Measurements from ENCODE around the gene ESRRB.
"Not testable (repeated sequence)": the region's sequence is repeated elsewhere in the genome, so short reads cannot be mapped to it uniquely, and the experiment has no call there.

Gene ESRRB

DNA sequence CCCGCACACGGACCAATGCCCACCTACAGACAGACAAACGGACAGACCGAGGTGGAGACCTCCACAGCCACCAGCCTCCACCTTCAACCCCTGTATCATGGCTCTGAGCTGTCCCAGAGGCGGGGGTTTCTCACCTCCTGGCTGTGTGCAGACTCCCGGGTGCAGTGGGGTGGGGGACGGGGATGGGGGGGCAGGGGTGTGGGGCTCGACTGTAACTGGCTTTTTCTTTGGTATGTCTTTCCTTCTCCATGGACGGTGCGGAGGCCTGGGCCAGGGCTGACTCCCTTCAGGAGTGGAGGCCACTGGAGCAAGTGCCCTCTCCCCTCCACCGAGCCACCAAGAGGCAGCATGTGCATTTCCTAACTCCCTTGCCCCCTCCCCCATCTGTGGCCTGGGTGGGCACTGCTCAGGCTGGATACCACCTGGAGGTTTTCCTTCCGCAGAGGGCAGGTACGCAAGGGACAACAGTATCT, 122.6 kb downstream of the ESRRB start:
- DNase-seq, result no peak

DNA sequence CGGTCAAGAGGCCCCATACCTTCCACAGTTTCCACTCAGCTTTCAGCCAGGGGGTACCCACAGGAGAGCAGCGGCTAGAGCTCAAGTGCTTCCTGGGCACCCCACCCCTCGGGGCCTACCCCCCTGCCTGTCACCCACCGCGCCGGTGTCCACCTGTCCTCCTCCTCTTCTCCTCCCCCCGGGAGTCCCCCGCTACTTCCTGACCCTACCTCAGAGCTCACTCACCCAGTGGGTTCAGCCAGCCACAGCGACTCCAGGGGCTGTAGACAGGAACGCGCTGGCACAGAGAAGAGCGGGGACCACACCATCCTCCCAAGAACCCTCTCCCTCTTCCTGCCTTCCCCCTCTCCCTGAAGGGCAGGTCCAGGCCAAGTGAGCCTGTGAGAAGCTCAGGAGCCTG, 123.0 kb downstream of the ESRRB start:
- no peak for DNase-seq

- no peak for DNase-seq
Measured at GRCh38 chr14:76499399-76499798, 123.5 kb downstream of the ESRRB start.

DNA sequence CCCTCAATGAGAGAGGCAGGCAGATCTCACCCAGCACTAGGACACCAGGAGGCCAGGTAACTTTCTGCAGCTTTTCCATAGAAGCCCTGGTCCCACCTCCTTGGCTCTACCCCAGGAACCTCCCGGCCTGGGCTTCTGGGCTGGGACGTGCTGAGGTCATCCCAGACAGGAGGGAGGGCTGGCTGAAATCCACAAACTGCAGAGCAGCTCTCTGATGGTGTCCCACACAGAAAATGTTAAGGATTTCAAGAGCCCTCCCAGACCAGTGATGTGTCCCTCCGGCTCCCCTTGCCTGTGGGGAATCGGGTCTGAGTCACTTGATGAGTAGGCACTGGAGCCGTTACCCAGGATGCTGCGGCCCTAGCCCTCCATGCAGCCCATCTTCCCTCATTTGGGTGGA, 124.1 kb downstream of the ESRRB start:
- DNase-seq, result no peak

GRCh38 chr14:76500480-76500879, 124.5 kb downstream of the ESRRB start:
- DNase-seq, result no peak

GRCh38 chr14:76501156-76501720, 125.3 kb downstream of the ESRRB start:
- no peak for DNase-seq

DNA sequence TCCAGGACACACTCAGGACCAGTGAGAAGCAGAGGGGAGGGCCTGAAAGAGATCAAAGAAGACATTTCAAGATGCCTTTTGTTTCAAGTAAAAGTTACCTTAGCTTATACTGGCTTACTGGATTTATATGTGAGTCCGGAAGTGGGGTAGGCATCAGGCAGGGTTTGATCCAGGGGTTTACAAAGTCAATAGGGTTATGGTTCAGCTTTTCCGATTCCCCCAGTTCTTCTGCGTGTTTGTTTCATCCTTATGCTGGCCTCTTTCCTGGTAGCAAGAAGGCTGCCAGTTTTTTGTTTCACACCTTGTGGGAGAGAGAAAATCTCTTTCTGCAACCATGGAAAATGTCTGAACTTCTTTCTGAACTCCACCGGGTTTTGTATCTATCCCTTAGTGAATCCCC, 126.3 kb downstream of the ESRRB start:
- no peak for DNase-seq

GRCh38 chr14:76502638-76503037, 126.7 kb downstream of the ESRRB start:
- no peak for DNase-seq

- no peak for DNase-seq
Measured at GRCh38 chr14:76509311-76509710, 133.4 kb downstream of the ESRRB start.

DNA sequence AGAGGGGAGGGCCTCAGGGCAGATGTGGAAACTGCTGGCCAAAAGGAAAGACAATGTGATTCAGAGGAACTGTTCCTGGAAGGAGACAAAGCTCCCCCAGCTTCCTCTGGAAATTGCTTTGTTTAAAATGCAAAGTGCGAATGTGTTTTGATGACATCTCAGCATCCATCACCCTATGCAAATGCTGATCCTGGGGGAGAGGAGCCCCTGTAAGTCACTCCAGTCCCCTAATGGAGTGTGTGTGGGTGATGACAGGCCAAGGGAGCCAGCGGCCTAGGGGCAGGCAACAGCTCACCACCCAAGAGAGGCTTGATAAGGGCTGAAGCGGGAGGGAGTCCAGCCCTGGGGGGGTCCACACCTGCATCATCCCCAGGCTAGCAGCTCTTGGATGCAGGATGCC, 134.2 kb downstream of the ESRRB start:
- DNase-seq, result no peak

DNA sequence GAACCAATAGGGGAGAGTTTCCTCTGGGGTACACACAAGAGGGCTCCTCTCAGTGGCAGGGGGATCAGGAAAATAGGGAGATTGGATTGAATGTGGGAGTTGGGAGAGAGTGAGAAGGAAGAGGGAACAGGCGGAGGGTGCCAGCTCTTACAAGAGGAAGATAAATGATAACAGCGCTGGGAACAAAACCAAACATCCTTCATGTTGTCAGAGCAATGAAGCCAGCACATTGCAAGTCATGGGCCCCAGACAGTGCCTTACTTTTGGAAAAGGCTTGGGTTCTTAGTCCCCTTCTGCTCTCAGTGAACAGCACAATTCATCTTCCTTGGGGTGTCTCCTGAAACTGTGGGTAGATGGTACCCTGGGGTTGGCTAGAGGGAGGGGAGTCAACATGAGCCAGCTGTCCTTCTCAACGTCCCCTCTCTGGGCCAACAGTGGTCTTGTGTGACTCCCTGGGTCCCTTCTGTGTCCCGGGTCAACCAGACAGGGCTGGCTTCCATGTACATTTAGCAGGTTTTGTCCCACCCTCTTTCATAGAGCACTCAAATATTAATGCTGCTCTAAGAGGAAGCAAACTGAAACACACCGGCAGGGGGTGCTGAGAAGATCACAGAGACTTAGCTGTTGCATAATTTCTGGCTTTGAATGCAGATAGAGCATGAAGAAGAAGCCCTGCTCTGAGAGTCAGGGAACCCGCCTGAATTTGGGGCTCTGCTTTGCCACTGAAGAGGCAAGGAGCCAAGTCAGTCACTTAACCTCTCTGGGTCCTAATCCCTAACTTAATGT, 138.5 kb downstream of the ESRRB start:
- no peak for DNase-seq

DNA sequence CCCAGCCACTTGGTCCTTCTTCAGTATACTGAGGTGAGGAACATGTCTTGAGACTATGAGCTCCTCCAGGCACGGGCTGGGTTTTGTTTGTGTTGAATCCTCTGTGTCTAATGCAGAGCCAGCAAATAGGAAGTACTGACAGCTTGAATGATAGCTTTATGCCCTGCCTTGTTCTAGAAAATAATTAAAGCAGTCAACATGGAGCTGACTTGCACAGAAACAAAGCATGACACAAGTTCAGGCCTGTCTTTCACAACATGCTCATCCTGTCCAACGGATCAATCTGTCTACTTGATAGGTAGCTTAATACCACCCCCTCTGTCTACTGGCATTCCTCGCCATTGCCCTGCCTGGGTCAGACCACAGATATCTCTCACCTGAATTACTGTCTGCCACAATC, 140.9 kb downstream of the ESRRB start:
- DNase-seq, result no peak

- no peak for DNase-seq
Measured at GRCh38 chr14:76518366-76518765, 142.4 kb downstream of the ESRRB start.

GRCh38 chr14:76525106-76525821, 149.3 kb downstream of the ESRRB start:
- DNase-seq, result no peak

DNA sequence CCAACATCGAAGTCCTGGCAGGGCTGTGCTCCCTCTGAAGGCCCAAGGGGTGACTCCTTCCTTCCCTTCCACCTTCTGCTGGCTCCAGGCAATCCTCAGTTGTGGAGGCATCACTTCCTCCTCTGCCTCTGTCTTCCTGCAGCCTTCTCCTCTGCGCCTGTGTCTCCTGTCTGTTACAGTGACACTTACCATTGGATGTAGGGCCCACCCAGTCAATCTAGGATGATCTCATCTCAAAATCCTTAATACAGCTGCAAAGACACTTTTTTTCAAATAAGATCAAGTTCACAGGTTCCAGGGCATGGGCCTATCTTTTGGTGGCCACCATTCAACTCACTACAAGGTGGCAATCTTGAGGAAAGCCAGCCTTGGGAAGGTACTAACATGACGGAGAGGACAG, 155.1 kb downstream of the ESRRB start:
- DNase-seq, result no peak

DNA sequence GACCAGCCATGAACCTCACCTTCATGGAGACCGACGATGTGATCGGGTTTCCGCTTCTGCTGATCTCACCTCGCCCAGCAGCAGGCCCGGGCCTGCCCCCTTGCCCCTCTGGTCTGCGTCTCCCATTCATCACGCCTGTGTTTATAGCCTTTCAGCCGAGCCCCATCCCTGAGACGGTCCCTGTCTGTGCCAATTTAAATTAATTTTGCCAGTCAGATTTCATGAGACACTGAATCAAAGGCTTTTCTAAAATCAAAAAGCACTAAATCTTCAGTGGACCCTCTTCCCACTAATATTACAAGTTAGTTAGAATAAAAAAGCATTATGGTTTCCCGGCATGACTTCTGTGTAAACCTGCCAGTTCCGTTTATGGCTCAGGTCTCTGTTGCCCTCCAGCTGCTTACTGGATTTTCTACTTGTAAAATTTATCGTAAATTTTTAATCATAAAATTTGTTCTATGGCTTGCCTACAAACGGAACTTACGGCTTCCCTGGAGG, 155.9 kb downstream of the ESRRB start:
- DNase-seq, result no peak

- DNase-seq, result not testable (repeated sequence)
Measured at GRCh38 chr14:76536636-76537035, 160.7 kb downstream of the ESRRB start.

GRCh38 chr14:76537906-76538647, 162.1 kb downstream of the ESRRB start:
- DNase-seq, result no peak

GRCh38 chr14:76538648-76539008, 162.7 kb downstream of the ESRRB start:
- DNase-seq, result no peak

DNA sequence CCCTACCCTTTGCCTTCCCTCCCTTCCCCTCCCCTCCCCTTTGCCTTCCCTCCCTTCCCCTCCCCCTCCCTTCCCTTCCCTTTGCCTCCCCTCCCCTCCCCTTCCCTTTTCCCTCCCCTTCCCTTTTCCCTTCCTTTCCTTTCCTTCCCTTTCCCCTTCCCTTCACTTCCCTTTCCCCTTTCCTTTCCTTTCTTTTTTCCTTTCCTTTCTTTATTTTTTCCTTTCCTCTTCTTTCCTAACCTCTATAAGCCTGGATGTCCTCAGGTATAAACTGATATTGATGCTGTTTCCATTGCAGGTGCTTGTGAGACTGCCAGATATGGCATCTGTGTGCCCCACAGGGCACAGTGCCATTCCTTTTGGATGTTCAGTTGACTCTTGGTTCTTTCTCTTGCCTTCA, 163.2 kb downstream of the ESRRB start:
- no peak for DNase-seq

DNA sequence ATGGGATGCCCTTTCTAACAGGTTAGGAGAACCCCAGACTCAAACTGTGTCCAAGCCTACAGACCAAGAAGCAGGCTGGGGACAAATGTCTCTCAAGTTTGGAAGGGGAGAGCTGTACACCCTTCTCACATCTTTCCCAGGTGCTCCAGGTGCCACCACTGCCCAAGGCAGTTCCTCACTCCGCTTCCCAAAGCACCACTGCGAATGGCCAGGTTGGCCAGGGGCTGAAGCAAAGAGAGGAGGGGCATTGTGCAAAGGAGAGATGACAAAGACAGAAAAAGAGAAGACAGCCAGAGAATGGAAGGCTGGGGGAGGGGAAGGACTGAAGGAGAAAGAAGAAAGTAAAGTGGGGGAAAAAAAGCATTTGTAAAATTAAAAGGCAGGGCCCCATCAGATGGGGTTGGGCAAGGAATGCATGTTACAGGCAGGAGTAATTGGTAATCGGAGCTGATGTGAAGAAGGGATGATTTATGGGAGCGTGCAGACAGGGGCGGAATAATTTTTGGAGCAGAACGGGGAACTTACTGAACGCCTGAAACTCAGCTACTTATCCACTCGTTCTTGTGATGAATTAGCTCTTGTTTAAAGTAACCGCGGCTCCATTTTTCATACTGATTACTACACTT, 165.8 kb downstream of the ESRRB start:
- no peak for DNase-seq

DNA sequence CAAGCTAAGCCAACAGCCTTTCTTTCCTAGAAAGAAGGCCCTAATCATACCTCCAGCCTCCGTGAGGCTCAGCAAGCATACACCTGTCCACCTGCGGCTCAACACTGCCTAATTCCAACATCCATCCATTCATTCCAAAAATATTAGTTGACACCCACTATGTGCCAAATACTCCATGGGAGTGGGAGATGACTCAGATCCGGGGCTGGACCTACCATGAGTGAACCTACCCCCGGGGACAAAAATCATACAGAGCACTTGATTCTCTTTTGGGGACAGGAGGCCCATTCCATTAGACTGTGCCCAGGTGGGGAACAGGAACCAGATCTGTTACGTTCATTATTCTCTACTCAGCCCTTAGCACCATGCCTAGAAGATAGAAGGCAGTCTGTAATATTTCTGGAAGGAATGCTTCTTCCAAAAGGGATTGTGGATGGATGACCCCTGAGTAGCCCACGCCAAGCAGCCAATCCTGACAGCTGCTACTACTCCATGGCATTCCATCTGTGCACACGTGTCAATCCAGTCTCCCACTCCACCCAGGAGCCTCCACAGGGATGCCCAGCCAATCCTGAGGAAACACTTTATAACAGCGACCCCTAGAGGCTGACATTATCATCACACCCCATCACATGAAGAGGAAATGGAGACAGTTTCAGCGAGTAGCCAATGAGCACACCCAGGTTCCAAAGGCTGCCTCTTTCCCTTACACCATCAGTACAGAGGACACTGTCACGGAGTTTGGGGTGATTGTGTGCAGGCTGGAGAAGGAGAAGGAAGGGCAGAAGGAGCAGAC, 170.7 kb downstream of the ESRRB start:
- no peak for DNase-seq

All from T-helper 9 cell (primary cell).